Measurements from ENCODE around the gene TAS2R5.
"Not testable (repeated sequence)": the region's sequence is repeated elsewhere in the genome, so short reads cannot be mapped to it uniquely, and the experiment has no call there.

Gene TAS2R5

GRCh38 chr7:141789917-141790316 is at the start of gene TAS2R5:
Gene TAS2R5, plus strand, starts transcription at chr7:141790217. Its CDS starts 145 bp downstream, at chr7:141790362.
- DNase-seq (ENCODE audit: low read depth in 1 of 2, low spot score in 1 of 2): no peak

- DNase-seq (ENCODE audit: low read depth in 1 of 2, low spot score in 1 of 2): no peak
These were observed 47.8 kb upstream of the TAS2R5 start for GRCh38 chr7:141742229-141742628.

- DNase-seq (ENCODE audit: low read depth in 1 of 2, low spot score in 1 of 2): no peak
These were observed 45.9 kb upstream of the TAS2R5 start for GRCh38 chr7:141744131-141744530.

- DNase-seq (ENCODE audit: low read depth in 1 of 2, low spot score in 1 of 2): no peak
These were observed 41.6 kb upstream of the TAS2R5 start for GRCh38 chr7:141748396-141748795.

GRCh38 chr7:141751904-141752303 is 38.1 kb upstream of the TAS2R5 start:
- DNase-seq (ENCODE audit: low read depth in 1 of 2, low spot score in 1 of 2): not testable (repeated sequence)

- no peak for DNase-seq (ENCODE audit: low read depth in 1 of 2, low spot score in 1 of 2)
These were observed 37.4 kb upstream of the TAS2R5 start for GRCh38 chr7:141752634-141753033.

GRCh38 chr7:141754939-141755338 is 35.1 kb upstream of the TAS2R5 start:
- no peak for DNase-seq (ENCODE audit: low read depth in 1 of 2, low spot score in 1 of 2)

GRCh38 chr7:141763797-141764196 is 26.2 kb upstream of the TAS2R5 start, which contains the start of gene TAS2R3:
Gene TAS2R3, plus strand, starts transcription at chr7:141764097. Its CDS starts 62 bp downstream, at chr7:141764159.
- DNase-seq (ENCODE audit: low read depth in 1 of 2, low spot score in 1 of 2): no peak

GRCh38 chr7:141770083-141770583 is 19.9 kb upstream of the TAS2R5 start:
- DNase-seq (ENCODE audit: low read depth in 1 of 2, low spot score in 1 of 2): not testable (repeated sequence)

GRCh38 chr7:141776374-141776773 is 13.6 kb upstream of the TAS2R5 start, which contains the start of gene TAS2R4:
Gene TAS2R4, plus strand, starts transcription at chr7:141776674. Its CDS starts 1,815 bp downstream, at chr7:141778489.
- DNase-seq (ENCODE audit: low read depth in 1 of 2, low spot score in 1 of 2): no peak

GRCh38 chr7:141785706-141786552 is 4.1 kb upstream of the TAS2R5 start:
- peak in 1 of 2 donors; percentile 5 for DNase-seq (ENCODE audit: low read depth in 1 of 2, low spot score in 1 of 2)

- no peak for DNase-seq (ENCODE audit: low read depth in 1 of 2, low spot score in 1 of 2)
These were observed 1.7 kb upstream of the TAS2R5 start for GRCh38 chr7:141788296-141788695.

- no peak for DNase-seq (ENCODE audit: low read depth in 1 of 2, low spot score in 1 of 2)
These were observed 2.5 kb downstream of the TAS2R5 start for GRCh38 chr7:141792526-141792925.

- no peak for DNase-seq (ENCODE audit: low read depth in 1 of 2, low spot score in 1 of 2)
These were observed 30.1 kb downstream of the TAS2R5 start for GRCh38 chr7:141820067-141820466.

GRCh38 chr7:141822432-141822831 is 32.4 kb downstream of the TAS2R5 start:
- DNase-seq (ENCODE audit: low read depth in 1 of 2, low spot score in 1 of 2): not testable (repeated sequence)

GRCh38 chr7:141837683-141838082 is 47.7 kb downstream of the TAS2R5 start:
- DNase-seq (ENCODE audit: low read depth in 1 of 2, low spot score in 1 of 2): no peak

- DNase-seq (ENCODE audit: low read depth in 1 of 2, low spot score in 1 of 2): no peak
These were observed 48.6 kb downstream of the TAS2R5 start for GRCh38 chr7:141838581-141838980.

GRCh38 chr7:141839256-141839655 is 49.2 kb downstream of the TAS2R5 start:
- DNase-seq (ENCODE audit: low read depth in 1 of 2, low spot score in 1 of 2): no peak

- DNase-seq (ENCODE audit: low read depth in 1 of 2, low spot score in 1 of 2): no peak
These were observed 50.7 kb downstream of the TAS2R5 start for GRCh38 chr7:141840708-141841107.
